Measurements from ENCODE around the gene DHRSX. TPM values are rescaled to one million over a fixed set of nuclear protein-coding genes. Genes with fewer than 3 reads are reported as not detected.

The DHRSX gene
- 47.4 and 74.2 TPM in 2 replicates for total RNA-seq (2013; cell fraction: nucleolus; rRNA removed)
- total RNA-seq (2014; rRNA removed) (17.6 and 20.7 TPM in 2 replicates), total RNA-seq (2014; rRNA removed; fragmentation: Illumina TruSeq; extraction: Trizol) (9.0 and 11.3 TPM in 2 replicates), total RNA-seq (2021) (22.4 and 22.9 TPM in 2 replicates), polyA plus RNA-seq (2011; rRNA removed) (20.8 and 22.0 TPM in 2 replicates), polyA plus RNA-seq (2014; fragmentation: Illumina TruSeq; extraction: Trizol) (12.4 and 12.9 TPM in 2 replicates), polyA plus RNA-seq (2014; fragmentation: Nextera tagmentation; extraction: Ambion mirVana) (1 to 10 TPM; 1.7 to 3.3 TPM), polyA plus RNA-seq (2014; rRNA removed) (15.5 and 18.9 TPM in 2 replicates), polyA plus RNA-seq (2016; fragmentation: Nextera tagmentation; extraction: Ambion mirVana) (10 to 100 TPM; 33.5 to 39.5 TPM), polyA minus RNA-seq (2011; rRNA and poly(A)+ RNA removed) (25.2 and 29.1 TPM in 2 replicates), Bru-seq, nascent RNA (percentile 69 among the genes with signal in this experiment), BruChase-seq, experiment 1, labeled RNA remaining after a 6-hour chase (percentile 77 among the genes with signal in this experiment), BruChase-seq, experiment 2, labeled RNA remaining after a 2-hour chase (percentile 73 among the genes with signal in this experiment)
- 9.9 TPM for polyA plus RNA-seq (2011; ENCODE audit: low read depth)
- polyA plus RNA-seq (2011; cell fraction: cytosol; rRNA removed) = 38.0 and 38.2 TPM in 2 replicates
- 24.8 TPM in 2 replicates for polyA plus RNA-seq (2011; cell fraction: nucleus; rRNA removed)
- polyA plus RNA-seq (2012) = 22.3 and 28.7 TPM in 2 replicates
- polyA minus RNA-seq (2011; cell fraction: cytosol; rRNA and poly(A)+ RNA removed) = 9.5 and 9.8 TPM in 2 replicates
- polyA minus RNA-seq (2011; cell fraction: nucleus; rRNA and poly(A)+ RNA removed) = 11.2 and 17.8 TPM in 2 replicates
- long read RNA-seq, experiment 1, transcript DHRSX-201 (7 exons, 2,571 nt) = major isoform, 11 of 17 reads
- long read RNA-seq, experiment 1, partial matches to known transcripts = 0 of 17 reads
- long read RNA-seq, experiment 1, other reads (novel, unspliced or antisense) = 6 of 17 reads
- long read RNA-seq, experiment 2, transcript DHRSX-201 (7 exons, 2,571 nt) = major isoform, 36 of 52 reads
- long read RNA-seq, experiment 2, partial matches to known transcripts = 4 of 52 reads
- long read RNA-seq, experiment 2, other reads (novel, unspliced or antisense) = 12 of 52 reads

GRCh38 chrX:2500803-2501558 lies at the start of gene DHRSX, which contains the start of gene ZBED1:
DHRSX (minus strand) TSS chrX:2500976; CDS start chrX:2500925, 51 bp downstream.
ZBED1 (minus strand) TSS chrX:2500976; CDS start chrX:2490719, 10,257 bp downstream.
- peak within 1 kb of the TSS; percentile 86 for H3K4me2 ChIP-seq (ENCODE audit: control insufficient read depth, insufficient read depth)
- peaks cover 0 to 6% of the 10 kb centered on the region in 2 experiments; a peak in 1 of 4 replicates for H3K36me3 ChIP-seq (ENCODE audit: control insufficient read depth in 2 of 2, insufficient read depth in 2 of 2, low read length in 1 of 2)
- WGBS (ENCODE audit: insufficient coverage, insufficient replicate concordance, low lambda C conversion rate, missing lambda C conversion rate) = 20% methylated on average over 6 of the region's 57 CpGs
- FAIRE-seq (no peak), DNase-seq (ENCODE audit: low read depth, low spot score) (no peak), ATAC-seq (peak; percentile 77)
- ChIA-PET POLR2A (no interaction called here), CTCF (no interaction called here), RAD21 (ENCODE audit: unreplicated experiment) (no interaction called here), SMC1A (ENCODE audit: uncharacterized antibody, unreplicated experiment) (no interaction called here)
- H3K9me3 ChIP-seq (replicated peaks; ENCODE audit: control insufficient read depth, insufficient read depth, low read length) = peaks cover 3% of the 10 kb centered on the region; the same call in 1 of the 3 replicates
- peaks cover 22% of the 10 kb centered on the region for H3K4me1 ChIP-seq (ENCODE audit: control insufficient read depth, insufficient read depth, low read length)
- H3K27ac ChIP-seq (ENCODE audit: control insufficient read depth, insufficient read depth) = peak within 1 kb of the TSS; percentile 88
- peak within 1 kb of the TSS; percentile 90 for H3K4me3 ChIP-seq
- peaks cover 41% of the 10 kb centered on the region for H3K79me2 ChIP-seq (ENCODE audit: control insufficient read depth, insufficient read depth, low read length)
- no TSS peak for BruUV-seq (replicated peaks)
- in situ Hi-C loops (cut with MboI) (loop anchor here (10.0 to 25.0 kb wide), 2 partner anchors 846 to 1039 kb away; partner anchors contain the start of gene ASMTL), intact Hi-C loops (cut with micrococcal nuclease; ENCODE audit: unreplicated experiment) (no loop called here)
- H4K20me1 ChIP-seq (ENCODE audit: control insufficient read depth, insufficient read depth) = no peaks in the 10 kb centered on the region
- H2AFZ ChIP-seq (ENCODE audit: control insufficient read depth, low read depth, low read length) = peak within 1 kb of the TSS; percentile 17; the same call in 1 of the 2 replicates
- H3K9ac ChIP-seq (ENCODE audit: control insufficient read depth, insufficient read depth, low read length) = peak within 1 kb of the TSS; percentile 94
- H3K27me3 ChIP-seq (replicated peaks in 1 of 2; ENCODE audit: control insufficient read depth in 2 of 2, insufficient read depth in 2 of 2, low read length in 1 of 2) = no peaks in the 10 kb centered on the region
- TF ChIP-seq MEF2B (IDR thresholded peaks at IDR 0.05; ENCODE audit: partially characterized antibody, poor library complexity, severe bottlenecking) = no peak
- no peak for TF ChIP-seq JUND (IDR thresholded peaks at IDR 0.05; ENCODE audit: low read depth, low read length)
- no peak for TF ChIP-seq NRF1 (conservative IDR thresholded peaks at IDR 0.05; ENCODE audit: low read depth, low read length)
- no peak for TF ChIP-seq CBX5 (IDR thresholded peaks at IDR 0.05; ENCODE audit: low read depth)
- no peak for TF ChIP-seq IRF4 (IDR thresholded peaks at IDR 0.05; ENCODE audit: low read depth, low read length)
- no peak for TF ChIP-seq CHD1 (IDR thresholded peaks at IDR 0.05; ENCODE audit: low read depth, low read length)
- TF ChIP-seq MTA3 (IDR thresholded peaks at IDR 0.05; ENCODE audit: borderline replicate concordance, low read length) = no peak
- TF ChIP-seq SMARCA5 (IDR thresholded peaks at IDR 0.05) = no peak
- no peak; the same call in 1 of the 2 replicates for TF ChIP-seq POLR2AphosphoS5 (IDR thresholded peaks at IDR 0.05; ENCODE audit: low read length)
- no peak for TF ChIP-seq HDAC2 (IDR thresholded peaks at IDR 0.05)
- TF ChIP-seq E4F1 (IDR thresholded peaks at IDR 0.05; ENCODE audit: borderline replicate concordance, partially characterized antibody) = no peak
- TF ChIP-seq NR2C1 (IDR thresholded peaks at IDR 0.05) = 0 out of 2 replicates have a peak, but pooled peaks have one; percentile 28
- no peak for TF ChIP-seq SMAD5 (IDR thresholded peaks at IDR 0.05; ENCODE audit: low read depth)
- no peak for TF ChIP-seq CREM (IDR thresholded peaks at IDR 0.05; ENCODE audit: low read depth)
- no peak for TF ChIP-seq KAT2A (conservative IDR thresholded peaks at IDR 0.05; ENCODE audit: control insufficient read depth, low read depth, low read length)
- TF ChIP-seq RBBP5 (conservative IDR thresholded peaks at IDR 0.05) = no peak
- no peak for TF ChIP-seq DPF2 (IDR thresholded peaks at IDR 0.05)
- no peak for TF ChIP-seq CBFB (IDR thresholded peaks at IDR 0.05; ENCODE audit: low read depth)
- TF ChIP-seq GATAD2B (conservative IDR thresholded peaks at IDR 0.05; ENCODE audit: low read depth) = no peak
- TF ChIP-seq YY1 (IDR thresholded peaks at IDR 0.05; ENCODE audit: low read depth, low read length) = peak; percentile 92
- peak; percentile 61; the same call in 1 of the 2 replicates for TF ChIP-seq TAF1 (IDR thresholded peaks at IDR 0.05; ENCODE audit: borderline replicate concordance, low read depth, low read length)
